GM18508 (cell line): ENCODE data around the gene USP48.
"Not testable (repeated sequence)": the region's sequence is repeated elsewhere in the genome, so short reads cannot be mapped to it uniquely, and the experiment has no call there.

Experiments
- ATAC-seq: cut with Tn5 transposase; IDR thresholded peaks from one replicate; pipeline ENCODE4 v1.9.1; 2021; ENCODE audit warnings: moderate number of reproducible peaks; ENCODE audit not compliant: insufficient read depth, unreplicated experiment

The USP48 gene

GRCh38 chr1:21705303-21705980, 77.5 kb downstream of the USP48 start:
- ATAC-seq = no peak

- no peak for ATAC-seq
Measured at GRCh38 chr1:21704145-21704544, 78.8 kb downstream of the USP48 start.

- no peak for ATAC-seq
Measured at GRCh38 chr1:21703318-21703963, 79.5 kb downstream of the USP48 start.

- ATAC-seq = no peak
Measured at GRCh38 chr1:21702780-21703179, 80.2 kb downstream of the USP48 start.

- no peak for ATAC-seq
Measured at GRCh38 chr1:21701401-21701800, 81.5 kb downstream of the USP48 start.

GRCh38 chr1:21700094-21700493, 82.9 kb downstream of the USP48 start:
- ATAC-seq = no peak

- ATAC-seq = no peak
Measured at GRCh38 chr1:21696931-21697330, 86.0 kb downstream of the USP48 start.

GRCh38 chr1:21693732-21694131, 89.2 kb downstream of the USP48 start:
- ATAC-seq = no peak

GRCh38 chr1:21691739-21692138, 91.2 kb downstream of the USP48 start:
- no peak for ATAC-seq

- no peak for ATAC-seq
Measured at GRCh38 chr1:21689661-21690372, 93.1 kb downstream of the USP48 start.

- ATAC-seq = no peak
Measured at GRCh38 chr1:21687081-21687529, 95.8 kb downstream of the USP48 start.

- no peak for ATAC-seq
Measured at GRCh38 chr1:21685946-21686678, 96.8 kb downstream of the USP48 start.

- no peak for ATAC-seq
Measured at GRCh38 chr1:21681426-21681825, 101.5 kb downstream of the USP48 start.

- no peak for ATAC-seq
Measured at GRCh38 chr1:21680918-21681317, 102.0 kb downstream of the USP48 start.

- no peak for ATAC-seq
Measured at GRCh38 chr1:21680381-21680780, 102.6 kb downstream of the USP48 start.

- no peak for ATAC-seq
Measured at GRCh38 chr1:21677168-21677567, 105.8 kb downstream of the USP48 start.

- no peak for ATAC-seq
Measured at GRCh38 chr1:21674957-21675356, 108.0 kb downstream of the USP48 start.

- ATAC-seq = not testable (repeated sequence)
Measured at GRCh38 chr1:21673853-21674252, 109.1 kb downstream of the USP48 start.

- ATAC-seq = no peak
Measured at GRCh38 chr1:21673277-21673780, 109.6 kb downstream of the USP48 start.

GRCh38 chr1:21672478-21673276, 110.3 kb downstream of the USP48 start:
- ATAC-seq = no peak
